ENCODE results near the gene CTBP1.

The CTBP1 gene

GRCh38 chr4:1175635-1176229 lies 73.2 kb downstream of the CTBP1 start:
- no peak for DNase-seq (ENCODE audit: low read depth in 2 of 2)

- DNase-seq (ENCODE audit: low read depth in 2 of 2), result no peak
Measured at GRCh38 chr4:1174941-1175634, 73.8 kb downstream of the CTBP1 start.

- DNase-seq (ENCODE audit: low read depth in 2 of 2), result no peak
Measured at GRCh38 chr4:1172971-1173757, 75.8 kb downstream of the CTBP1 start.

GRCh38 chr4:1172228-1172851 lies 76.6 kb downstream of the CTBP1 start, which contains the start of gene SPON2:
TSS of gene SPON2 (minus strand) at chr4:1172583.
- no peak for DNase-seq (ENCODE audit: low read depth in 2 of 2)

GRCh38 chr4:1171311-1172227 lies 77.4 kb downstream of the CTBP1 start:
- DNase-seq (ENCODE audit: low read depth in 2 of 2), result no peak

- no peak for DNase-seq (ENCODE audit: low read depth in 2 of 2)
Measured at GRCh38 chr4:1170976-1171310, 78.0 kb downstream of the CTBP1 start.

- DNase-seq (ENCODE audit: low read depth in 2 of 2), result no peak
Measured at GRCh38 chr4:1170156-1170975, 78.6 kb downstream of the CTBP1 start.

- DNase-seq (ENCODE audit: low read depth in 2 of 2), result no peak
Measured at GRCh38 chr4:1169691-1170096, 79.2 kb downstream of the CTBP1 start.

GRCh38 chr4:1169171-1169671 lies 79.7 kb downstream of the CTBP1 start:
- DNase-seq (ENCODE audit: low read depth in 2 of 2), result no peak

- DNase-seq (ENCODE audit: low read depth in 2 of 2), result no peak
Measured at GRCh38 chr4:1168191-1169101, 80.5 kb downstream of the CTBP1 start.

GRCh38 chr4:1167244-1167949 lies 81.5 kb downstream of the CTBP1 start:
- DNase-seq (ENCODE audit: low read depth in 2 of 2), result peak; percentile 80 to 84

GRCh38 chr4:1166509-1167243 lies 82.3 kb downstream of the CTBP1 start:
- no peak for DNase-seq (ENCODE audit: low read depth in 2 of 2)

GRCh38 chr4:1164956-1165545 lies 83.9 kb downstream of the CTBP1 start:
- no peak for DNase-seq (ENCODE audit: low read depth in 2 of 2)

GRCh38 chr4:1164444-1164843 lies 84.5 kb downstream of the CTBP1 start:
- DNase-seq (ENCODE audit: low read depth in 2 of 2), result no peak

- no peak for DNase-seq (ENCODE audit: low read depth in 2 of 2)
Measured at GRCh38 chr4:1164040-1164439, 84.9 kb downstream of the CTBP1 start.

All from activated CD8-positive, alpha-beta memory T cell treated with anti-CD3 and anti-CD28 coated beads for 4 hours (primary cell).